Upper lobe of left lung (tissue), 6 donors: ENCODE results near the gene MYO5B. TPM values are rescaled to one million over a fixed set of nuclear protein-coding genes. Genes with fewer than 3 reads are reported as not detected.
A peak's percentile ranks its signal among the peaks of the same experiment; 100 is the strongest.

Source experiments
- ATAC-seq, 2 donors: fragments of 200-7000 bp; cut with Tn5 transposase; one replicate each; pipeline ENCODE4 v1.9.1; 2022; ENCODE audit warnings: mild to moderate bottlenecking in 2 of 2, moderate library complexity in 2 of 2; ENCODE audit not compliant: low FRiP score in 2 of 2
- DNase-seq, 2 donors: peaks; one replicate each; pipeline ENCODE4 v3.0.0-alpha.2; 2019 to 2020
- H3K27ac ChIP-seq, 4 donors: fragments of 200-600 bp; sonication (generic); one replicate each; pipeline ENCODE4 v1.5.1; 2016 to 2019
- H3K27me3 ChIP-seq, 4 donors: fragments of 200-600 bp; sonication (generic); one replicate each; pipeline ENCODE4 v1.5.1; 2017 to 2019
- H3K36me3 ChIP-seq, 4 donors: fragments of 200-600 bp; sonication (generic); one replicate each; pipeline ENCODE4 v1.5.1; 2016 to 2019
- H3K4me1 ChIP-seq, 4 donors: fragments of 200-600 bp; sonication (generic); one replicate each; pipeline ENCODE4 v1.5.1; 2018 to 2019
- H3K4me3 ChIP-seq, 4 donors: fragments of 200-600 bp; sonication (generic); one replicate each; pipeline ENCODE4 v1.5.1; 2017 to 2019; ENCODE audit warnings: mild to moderate bottlenecking in 2 of 4, moderate library complexity in 1 of 4
- H3K9me3 ChIP-seq, 4 donors: fragments of 200-600 bp; sonication (generic); one replicate each; pipeline ENCODE4 v1.5.1; 2018 to 2019
- CTCF ChIP-seq, 6 experiments: fragments of 450-650 bp in 4 of 6; fragments of 200-600 bp in 2 of 6; sonication (generic) in 2 of 6; IDR thresholded peaks; one replicate each; pipeline ENCODE4 v1.5.1; 2016 to 2019; ENCODE audit warnings: antibody characterized with exemption in 6 of 6
- EP300 ChIP-seq, 4 donors: sonication (generic); formaldehyde crosslinking; IDR thresholded peaks; one replicate each; pipeline ENCODE4 v1.5.1; 2017; ENCODE audit warnings: antibody characterized with exemption in 4 of 4, control low read depth in 2 of 4
- POLR2A ChIP-seq, 4 donors: fragments of 450-650 bp; IDR thresholded peaks; one replicate each; pipeline ENCODE4 v1.5.1; 2016 to 2017; ENCODE audit warnings: antibody characterized with exemption in 4 of 4, mild to moderate bottlenecking in 2 of 4
- POLR2AphosphoS5 ChIP-seq, 2 donors: sonication (generic); formaldehyde crosslinking; IDR thresholded peaks; one replicate each; pipeline ENCODE4 v1.5.1; 2017; ENCODE audit warnings: antibody characterized with exemption in 2 of 2
- WGBS, 2 donors: methylation state at CpG; one replicate each; pipeline ENCODE4 v1.1.5; 2017 to 2018; 5-methylcytosine and 5-hydroxymethylcytosine counted together
- total RNA-seq, 6 donors: library from RNA; depleted of rRNA in 4 of 6; stranded (reverse); fragments of >200 nt in 4 of 6; gene quantifications; one replicate each; pipeline versions ENCODE4 v1.1.0 to v1.2.1, GENCODE V29; 2016 to 2021
- donor health status: DM: no; HTN: no; CAD: no; lungs with moderate emphysema.
- donor health status: DM: no; HTN: yes; CAD: no; lungs with severe emphysema.

The MYO5B gene
- total RNA-seq, 6 donors from 2014 or later: 25.4 to 95.2 (median 49.6) TPM

DNA sequence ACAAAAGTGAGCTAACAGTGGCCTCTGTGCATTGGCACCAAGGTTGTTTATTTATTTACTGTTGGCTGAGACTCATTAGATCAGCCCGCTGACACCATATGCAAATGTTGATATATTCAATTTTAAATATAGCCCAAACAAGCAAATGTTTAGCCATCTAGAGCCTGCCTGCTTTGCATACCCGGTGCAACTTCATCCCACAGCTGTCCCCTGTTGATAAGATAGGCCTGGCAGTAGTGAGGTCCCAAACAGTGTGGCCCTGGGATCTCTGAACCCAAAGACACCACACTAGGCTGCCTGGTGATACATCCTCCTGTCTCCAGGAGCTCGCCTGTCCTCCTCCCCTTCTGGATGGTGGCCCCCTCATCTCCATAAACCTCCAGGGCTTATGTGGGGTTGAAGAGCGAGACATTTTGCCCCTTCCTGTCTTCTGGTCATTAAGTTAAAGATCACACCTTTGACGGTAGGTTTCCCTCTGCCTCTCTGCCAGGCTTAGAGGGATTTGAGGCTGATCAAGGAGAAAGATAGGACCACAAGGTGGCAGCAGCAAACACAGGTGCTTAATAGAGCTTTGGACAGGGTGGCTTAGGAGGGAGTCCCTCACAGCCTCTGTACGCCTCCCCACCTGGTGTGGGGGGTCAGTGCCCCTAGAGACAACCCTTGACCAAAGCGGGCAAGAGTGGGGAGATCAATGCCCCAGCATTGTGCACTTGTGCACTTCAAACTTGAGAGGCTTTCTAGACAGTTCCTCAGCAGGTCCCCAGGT, 23.7 kb upstream of the MYO5B start:
- H3K4me1 ChIP-seq: no peaks in the 10 kb centered on the region
- no peaks in the 10 kb centered on the region for H3K27me3 ChIP-seq
- no peak overlapping the region for H3K27ac ChIP-seq
- peak; percentile 55 to 59 for ATAC-seq
- H3K9me3 ChIP-seq: peaks cover 3 to 15% (median 10%) of the 10 kb centered on the region in 4 donors
- no peak overlapping the region for H3K4me3 ChIP-seq
- peak in 4 of 6 experiments; percentile 14 to 44 (median 32) for TF ChIP-seq CTCF (IDR thresholded peaks at IDR 0.05)
- TF ChIP-seq EP300 (IDR thresholded peaks at IDR 0.05): no peak
- WGBS, 2 donors: 45 to 58% methylated on average over 7 of the region's 7 CpGs
- DNase-seq: peak in 1 of 2 donors; percentile 22
- H3K36me3 ChIP-seq: no peaks in the 10 kb centered on the region

- no peak overlapping the region for H3K4me3 ChIP-seq
- ATAC-seq: no peak
- WGBS, 2 donors: 78 to 89% methylated on average over 4 of the region's 4 CpGs
- no peak for DNase-seq
- H3K27ac ChIP-seq: no peak overlapping the region
- TF ChIP-seq EP300 (IDR thresholded peaks at IDR 0.05) (no peak), POLR2AphosphoS5 (IDR thresholded peaks at IDR 0.05) (no peak), CTCF (IDR thresholded peaks at IDR 0.05) (no peak), POLR2A (IDR thresholded peaks at IDR 0.05) (no peak)
- H3K27me3 ChIP-seq: no peaks in the 10 kb centered on the region
- H3K36me3 ChIP-seq: no peaks in the 10 kb centered on the region
- H3K4me1 ChIP-seq: no peaks in the 10 kb centered on the region
- H3K9me3 ChIP-seq: no peaks in the 10 kb centered on the region
These were observed 14.4 kb upstream of the MYO5B start for GRCh38 chr18:50209311-50209710.

DNA sequence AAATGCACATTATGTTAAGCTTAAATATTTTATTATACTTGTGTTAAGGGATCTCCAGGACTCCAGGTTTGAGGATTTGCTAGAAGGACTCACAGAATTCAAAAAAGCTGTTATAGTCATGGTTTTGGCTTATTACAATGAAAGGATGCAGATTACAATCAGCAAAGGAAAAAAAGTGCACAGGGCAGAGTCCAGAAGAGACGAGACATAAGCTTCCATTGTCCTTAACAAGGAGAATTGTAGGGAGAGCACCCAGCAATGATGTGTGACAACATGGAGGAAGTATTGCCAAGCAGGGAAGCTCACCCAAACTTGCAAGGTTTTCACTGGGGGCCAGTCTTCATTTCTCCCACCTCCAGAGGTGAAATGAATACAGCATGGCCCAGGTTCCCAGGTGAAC, 12.8 kb upstream of the MYO5B start:
- peaks cover 0 to 7% (median 2%) of the 10 kb centered on the region in 4 donors for H3K4me1 ChIP-seq
- H3K27me3 ChIP-seq: no peaks in the 10 kb centered on the region
- no peak overlapping the region for H3K4me3 ChIP-seq
- ATAC-seq (no peak), DNase-seq (no peak)
- H3K36me3 ChIP-seq: no peaks in the 10 kb centered on the region
- H3K27ac ChIP-seq: no peak overlapping the region
- H3K9me3 ChIP-seq: no peaks in the 10 kb centered on the region
- 13 to 55% methylated on average over 1 of the region's 1 CpG for WGBS, 2 donors
- TF ChIP-seq POLR2AphosphoS5 (IDR thresholded peaks at IDR 0.05) (no peak), CTCF (IDR thresholded peaks at IDR 0.05) (no peak), POLR2A (IDR thresholded peaks at IDR 0.05) (no peak), EP300 (IDR thresholded peaks at IDR 0.05) (no peak)

DNA sequence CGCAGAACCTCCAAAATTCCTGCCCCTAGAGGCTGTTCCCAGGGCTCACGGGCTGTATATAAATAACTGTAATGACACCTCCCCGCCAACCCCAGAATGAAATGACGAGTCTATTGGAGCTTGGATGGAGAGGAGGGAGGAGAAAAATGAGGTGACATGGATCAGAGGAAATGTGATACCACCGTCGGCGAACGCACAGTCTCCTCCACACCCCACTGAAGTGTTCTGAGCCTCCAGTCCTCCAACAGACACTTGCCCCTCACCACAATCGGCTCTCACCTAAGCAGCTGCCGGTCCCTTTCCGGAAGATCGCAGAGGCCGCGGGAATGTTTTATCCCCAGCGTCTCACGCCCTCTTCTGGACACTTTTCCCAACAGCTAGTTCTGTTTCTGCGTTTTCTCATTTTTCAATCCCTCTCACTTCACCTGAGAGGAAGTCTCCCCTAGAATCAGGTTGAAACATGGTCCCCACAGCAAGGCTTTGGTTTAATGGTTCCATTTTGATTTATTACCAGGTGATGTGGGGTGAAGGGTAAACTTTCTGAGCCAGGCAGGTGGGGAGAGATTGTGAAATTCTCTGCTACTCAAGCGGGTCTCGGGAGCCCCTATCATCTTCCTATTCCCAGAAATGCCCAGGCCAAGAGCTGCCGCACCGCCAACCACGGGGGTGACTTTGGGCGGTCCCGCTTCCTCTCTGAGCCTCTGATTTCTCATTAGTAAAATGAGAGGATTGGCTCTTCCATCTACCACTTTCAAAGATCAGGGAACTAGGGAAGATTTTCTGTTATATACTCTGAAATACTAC, 9.1 kb upstream of the MYO5B start:
- H3K27me3 ChIP-seq: no peaks in the 10 kb centered on the region
- peak; percentile 29 to 40 for DNase-seq
- H3K27ac ChIP-seq: no peak overlapping the region
- 18 to 24% methylated on average over 24 of the region's 24 CpGs for WGBS, 2 donors
- TF ChIP-seq EP300 (IDR thresholded peaks at IDR 0.05) (no peak), POLR2AphosphoS5 (IDR thresholded peaks at IDR 0.05) (no peak), CTCF (IDR thresholded peaks at IDR 0.05) (peak in 4 of 6 experiments; percentile 35 to 54 (median 38)), POLR2A (IDR thresholded peaks at IDR 0.05) (no peak)
- no peaks in the 10 kb centered on the region for H3K36me3 ChIP-seq
- ATAC-seq: peak in 1 of 2 donors; percentile 64
- peaks cover 0 to 2% (median 0%) of the 10 kb centered on the region in 4 donors for H3K9me3 ChIP-seq
- H3K4me1 ChIP-seq: peaks cover 0 to 7% (median 3%) of the 10 kb centered on the region in 4 donors
- no peak overlapping the region for H3K4me3 ChIP-seq
